Endodermal cell (in vitro differentiated cells): Measurements from ENCODE around the gene CDKN1B. TPM values are rescaled to one million over a fixed set of nuclear protein-coding genes. Genes with fewer than 3 reads are reported as not detected.
A peak's percentile ranks its signal among the peaks of the same experiment; 100 is the strongest.

Experiments used
- DNase-seq: peaks from one replicate; pipeline ENCODE4 v3.0.0-alpha.2; 2017
- H3K27ac ChIP-seq: 2 replicates; pipeline ENCODE4 v1.5.1; 2013; ENCODE audit warnings: mild to moderate bottlenecking, low read depth, low read length, moderate library complexity
- H3K27me3 ChIP-seq: 2 replicates; pipeline ENCODE4 v1.6.1; 2013; ENCODE audit warnings: mild to moderate bottlenecking, low read length, moderate library complexity; ENCODE audit not compliant: insufficient read depth, control insufficient read depth, poor library complexity, severe bottlenecking
- H3K36me3 ChIP-seq: 2 replicates; pipeline ENCODE4 v1.7.0; 2013; ENCODE audit warnings: mild to moderate bottlenecking, low read length, moderate library complexity; ENCODE audit not compliant: control insufficient read depth, insufficient read depth
- H3K4me1 ChIP-seq: one replicate; pipeline ENCODE4 v1.7.0; 2013; ENCODE audit warnings: low read length; ENCODE audit not compliant: control insufficient read depth, insufficient read depth
- H3K4me3 ChIP-seq: 2 replicates; pipeline ENCODE4 v1.5.1; 2013; ENCODE audit warnings: mild to moderate bottlenecking, low read length, moderate library complexity
- H3K9ac ChIP-seq: 2 replicates; pipeline ENCODE4 v1.6.1; 2013; ENCODE audit warnings: mild to moderate bottlenecking, low read length, moderate library complexity; ENCODE audit not compliant: poor library complexity, severe bottlenecking; ENCODE audit errors: extremely low read depth
- H3K9me3 ChIP-seq: 2 replicates; pipeline ENCODE4 v1.6.1; 2013; ENCODE audit warnings: mild to moderate bottlenecking, low read length, moderate library complexity; ENCODE audit not compliant: control insufficient read depth
- H3K27ac Mint-ChIP-seq: 2 replicates; pipeline ENCODE4 v1.8.0; 2020; ENCODE audit warnings: mixed read lengths
- H3K27me3 Mint-ChIP-seq: 2 replicates; pipeline ENCODE4 v1.8.0; 2021; ENCODE audit warnings: mild to moderate bottlenecking, mixed read lengths; ENCODE audit not compliant: insufficient read depth
- H3K36me3 Mint-ChIP-seq: 2 replicates; pipeline ENCODE4 v1.8.0; 2020; ENCODE audit warnings: low read depth, mixed read lengths
- H3K4me1 Mint-ChIP-seq: 2 replicates; pipeline ENCODE4 v1.8.0; 2020; ENCODE audit warnings: mixed read lengths
- H3K4me3 Mint-ChIP-seq: 2 replicates; pipeline ENCODE4 v1.8.0; 2020; ENCODE audit warnings: mild to moderate bottlenecking, moderate library complexity, mixed read lengths
- H3K9me3 Mint-ChIP-seq: 2 replicates; pipeline ENCODE4 v1.8.0; 2020; ENCODE audit warnings: mild to moderate bottlenecking, mixed read lengths
- CTCF ChIP-seq: fragments of 200-600 bp; sonication (generic); conservative IDR thresholded peaks from 2 replicates; pipeline ENCODE4 v1.5.0; 2021; ENCODE audit warnings: antibody characterized with exemption, mild to moderate bottlenecking
- WGBS, 2 experiments: methylation state at CpG; one replicate each; pipeline versions ENCODE4 v1.1.5 to v1.1.7; 2013; ENCODE audit warnings: missing lambda C conversion rate in 2 of 2, mixed read lengths in 1 of 2; ENCODE audit not compliant: insufficient coverage in 1 of 2, insufficient read length in 1 of 2; 5-methylcytosine and 5-hydroxymethylcytosine counted together
- total RNA-seq, 2 donors: library from RNA; stranded (reverse); fragmentation: NEBNext Ultra II Directional in 1 of 2; extraction: Animal tissue kit (Norgen Biotek cat#: 25700) in 1 of 2; gene quantifications; 2 replicates in 1 of 2; 3 replicates in 1 of 2; pipeline ENCODE4 v1.2.1, GENCODE V29; 2021

CDKN1B gene
- total RNA-seq, 2 donors from 2014 or later: 40.1 to 63.9 TPM

- DNase-seq: no peak
- no peaks in the 10 kb centered on the region for H3K9me3 Mint-ChIP-seq
- H3K9ac ChIP-seq: peak overlapping the region; percentile 76
- H3K36me3 ChIP-seq: peaks cover 43% of the 10 kb centered on the region
- peaks cover 16% of the 10 kb centered on the region for H3K4me1 ChIP-seq
- H3K9me3 ChIP-seq: no peaks in the 10 kb centered on the region
- no peaks in the 10 kb centered on the region for H3K27me3 ChIP-seq
- 4 to 14% methylated on average over 9 to 14 of the region's 14 CpGs for WGBS, 2 experiments
- H3K36me3 Mint-ChIP-seq: peaks cover 41% of the 10 kb centered on the region
- no peak overlapping the region for H3K27ac ChIP-seq
- no peak for TF ChIP-seq CTCF
- H3K27ac Mint-ChIP-seq: peak overlapping the region; percentile 54
- H3K4me3 ChIP-seq: peak overlapping the region; percentile 99
- peaks cover 16% of the 10 kb centered on the region for H3K27me3 Mint-ChIP-seq
- peak overlapping the region; percentile 97 for H3K4me3 Mint-ChIP-seq
- H3K4me1 Mint-ChIP-seq: peaks cover 70% of the 10 kb centered on the region
Measured at GRCh38 chr12:12718853-12719252, 1.7 kb downstream of the CDKN1B start.

GRCh38 chr12:12719496-12719895 is 2.3 kb downstream of the CDKN1B start:
- H3K27ac ChIP-seq: no peak overlapping the region
- H3K9me3 ChIP-seq: no peaks in the 10 kb centered on the region
- peaks cover 16% of the 10 kb centered on the region for H3K27me3 Mint-ChIP-seq
- no peak for TF ChIP-seq CTCF
- H3K36me3 ChIP-seq: peaks cover 43% of the 10 kb centered on the region
- H3K36me3 Mint-ChIP-seq: peaks cover 41% of the 10 kb centered on the region
- H3K4me1 Mint-ChIP-seq: peaks cover 64% of the 10 kb centered on the region
- H3K9me3 Mint-ChIP-seq: no peaks in the 10 kb centered on the region
- H3K27me3 ChIP-seq: no peaks in the 10 kb centered on the region
- peak overlapping the region; percentile 97 for H3K4me3 Mint-ChIP-seq
- DNase-seq: no peak
- H3K4me1 ChIP-seq: peaks cover 11% of the 10 kb centered on the region
- no peak overlapping the region for H3K27ac Mint-ChIP-seq
- 59 to 81% methylated on average over 2 to 3 of the region's 3 CpGs for WGBS, 2 experiments
- H3K4me3 ChIP-seq: peak overlapping the region; percentile 99
- peak overlapping the region; percentile 76 for H3K9ac ChIP-seq

GRCh38 chr12:12720052-12720451 is 2.9 kb downstream of the CDKN1B start:
- Histone ChIP-seq H3K9ac (no peak overlapping the region), H3K4me1 (peaks cover 11% of the 10 kb centered on the region), H3K27me3 (no peaks in the 10 kb centered on the region), H3K27ac (no peak overlapping the region), H3K4me3 (peak overlapping the region; percentile 99), H3K36me3 (peaks cover 43% of the 10 kb centered on the region), H3K9me3 (no peaks in the 10 kb centered on the region)
- TF ChIP-seq CTCF: no peak
- Mint-ChIP-seq H3K27ac (no peak overlapping the region), H3K4me3 (peak overlapping the region; percentile 28), H3K4me1 (peaks cover 58% of the 10 kb centered on the region), H3K36me3 (peaks cover 41% of the 10 kb centered on the region), H3K27me3 (peaks cover 16% of the 10 kb centered on the region), H3K9me3 (no peaks in the 10 kb centered on the region)
- 100% methylated on average over 2 to 4 of the region's 4 CpGs for WGBS, 2 experiments
- DNase-seq: no peak
